ENCODE results near the gene CSRNP3. TPM values are rescaled to one million over a fixed set of nuclear protein-coding genes. Genes with fewer than 3 reads are reported as not detected.

The CSRNP3 gene
- total RNA-seq, 1 donor from 2014 or later: 2.3 TPM

- DNase-seq: no peak
- no peak overlapping the region for H3K4me3 ChIP-seq
- H3K27ac ChIP-seq: no peak overlapping the region
- no peaks in the 10 kb centered on the region for H3K9me3 ChIP-seq
- peaks cover 11% of the 10 kb centered on the region for H3K4me1 ChIP-seq
- no peaks in the 10 kb centered on the region for H3K27me3 ChIP-seq (ENCODE audit: low read depth)
- no peak for TF ChIP-seq CTCF (IDR thresholded peaks at IDR 0.05)
- no peaks in the 10 kb centered on the region for H3K36me3 ChIP-seq
- ATAC-seq: peak in 1 of 2 donors; percentile 66
- intact Hi-C loops (cut with DNase I): no loop called here
Observed at GRCh38 chr2:165681841-165682240, 212.3 kb downstream of the CSRNP3 start.

- intact Hi-C loops (cut with DNase I): no loop called here
- DNase-seq: no peak
- no peaks in the 10 kb centered on the region for H3K9me3 ChIP-seq
- no peaks in the 10 kb centered on the region for H3K27me3 ChIP-seq (ENCODE audit: low read depth)
- no peak for TF ChIP-seq CTCF (IDR thresholded peaks at IDR 0.05)
- no peak overlapping the region for H3K27ac ChIP-seq
- H3K4me3 ChIP-seq: no peak overlapping the region
- no peaks in the 10 kb centered on the region for H3K36me3 ChIP-seq
- no peak for ATAC-seq
- H3K4me1 ChIP-seq: peaks cover 11% of the 10 kb centered on the region
Observed at GRCh38 chr2:165682546-165682945, 213.0 kb downstream of the CSRNP3 start.

- Histone ChIP-seq H3K27ac (no peak overlapping the region), H3K9me3 (no peaks in the 10 kb centered on the region), H3K4me1 (peaks cover 11% of the 10 kb centered on the region), H3K27me3 (ENCODE audit: low read depth) (no peaks in the 10 kb centered on the region), H3K36me3 (no peaks in the 10 kb centered on the region), H3K4me3 (no peak overlapping the region)
- TF ChIP-seq CTCF (IDR thresholded peaks at IDR 0.05): no peak
- intact Hi-C loops (cut with DNase I): no loop called here
- DNase-seq (no peak), ATAC-seq (no peak)
Observed at GRCh38 chr2:165686800-165687199, 217.3 kb downstream of the CSRNP3 start.

GRCh38 chr2:165687426-165688002 is 218.0 kb downstream of the CSRNP3 start:
- peaks cover 3% of the 10 kb centered on the region for H3K4me1 ChIP-seq
- intact Hi-C loops (cut with DNase I): no loop called here
- DNase-seq: no peak
- ATAC-seq: no peak
- H3K4me3 ChIP-seq: no peak overlapping the region
- no peaks in the 10 kb centered on the region for H3K27me3 ChIP-seq (ENCODE audit: low read depth)
- no peaks in the 10 kb centered on the region for H3K9me3 ChIP-seq
- H3K27ac ChIP-seq: no peak overlapping the region
- no peak for TF ChIP-seq CTCF (IDR thresholded peaks at IDR 0.05)
- H3K36me3 ChIP-seq: no peaks in the 10 kb centered on the region

- DNase-seq (no peak), ATAC-seq (no peak)
- no peaks in the 10 kb centered on the region for H3K4me1 ChIP-seq
- TF ChIP-seq CTCF (IDR thresholded peaks at IDR 0.05): no peak
- H3K4me3 ChIP-seq: no peak overlapping the region
- intact Hi-C loops (cut with DNase I): loop anchor here (10.0 kb wide), 1 partner anchor 287 kb away; no protein-coding TSS in a partner anchor
- no peak overlapping the region for H3K27ac ChIP-seq
- H3K27me3 ChIP-seq (ENCODE audit: low read depth): no peaks in the 10 kb centered on the region
- H3K36me3 ChIP-seq: no peaks in the 10 kb centered on the region
- H3K9me3 ChIP-seq: no peaks in the 10 kb centered on the region
Observed at GRCh38 chr2:165691615-165692014, 222.1 kb downstream of the CSRNP3 start.

Measured in lower lobe of right lung (tissue), 2 donors.